Measurements from ENCODE around the gene ARRB1.

DNA sequence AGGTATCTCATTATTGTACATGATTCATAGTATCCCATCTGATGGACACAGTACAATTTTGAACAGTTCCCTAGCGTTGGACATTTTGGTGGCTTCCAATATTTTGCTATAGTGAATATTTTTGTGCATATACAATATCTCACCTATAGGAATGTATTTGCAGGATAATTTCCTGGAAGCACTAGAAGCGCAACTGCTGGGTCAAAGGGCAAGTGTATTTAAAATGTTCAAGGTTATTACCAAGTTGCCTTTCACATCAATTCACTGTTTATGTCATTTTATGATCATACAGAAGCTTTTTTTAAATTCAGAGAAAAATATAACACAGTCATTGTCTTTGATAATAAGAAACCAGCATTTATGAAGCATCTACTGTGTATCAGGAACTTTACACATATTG, 28.8 kb upstream of the ARRB1 start:
- TF ChIP-seq, protein P1, sequence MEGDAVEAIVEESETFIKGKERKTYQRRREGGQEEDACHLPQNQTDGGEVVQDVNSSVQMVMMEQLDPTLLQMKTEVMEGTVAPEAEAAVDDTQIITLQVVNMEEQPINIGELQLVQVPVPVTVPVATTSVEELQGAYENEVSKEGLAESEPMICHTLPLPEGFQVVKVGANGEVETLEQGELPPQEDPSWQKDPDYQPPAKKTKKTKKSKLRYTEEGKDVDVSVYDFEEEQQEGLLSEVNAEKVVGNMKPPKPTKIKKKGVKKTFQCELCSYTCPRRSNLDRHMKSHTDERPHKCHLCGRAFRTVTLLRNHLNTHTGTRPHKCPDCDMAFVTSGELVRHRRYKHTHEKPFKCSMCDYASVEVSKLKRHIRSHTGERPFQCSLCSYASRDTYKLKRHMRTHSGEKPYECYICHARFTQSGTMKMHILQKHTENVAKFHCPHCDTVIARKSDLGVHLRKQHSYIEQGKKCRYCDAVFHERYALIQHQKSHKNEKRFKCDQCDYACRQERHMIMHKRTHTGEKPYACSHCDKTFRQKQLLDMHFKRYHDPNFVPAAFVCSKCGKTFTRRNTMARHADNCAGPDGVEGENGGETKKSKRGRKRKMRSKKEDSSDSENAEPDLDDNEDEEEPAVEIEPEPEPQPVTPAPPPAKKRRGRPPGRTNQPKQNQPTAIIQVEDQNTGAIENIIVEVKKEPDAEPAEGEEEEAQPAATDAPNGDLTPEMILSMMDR (IDR thresholded peaks at IDR 0.05) = no peak
- no peak for TF ChIP-seq POLR2A (IDR thresholded peaks at IDR 0.05)
